CD8-positive, alpha-beta memory T cell (primary cell): Measurements from ENCODE around the gene HMCN1. TPM values are rescaled to one million over a fixed set of nuclear protein-coding genes. Genes with fewer than 3 reads are reported as not detected.

Experiments
- CTCF ChIA-PET: fragments of 350-600 bp; sonication (Branson Sonifier 250); formaldehyde crosslinking; loops from one replicate; lab custom pipeline; 2021; ENCODE audit warnings: antibody characterized with exemption; lab: Charles Lee
- POLR2A ChIA-PET: fragments of 350-600 bp; sonication (Branson Sonifier 250); formaldehyde crosslinking; loops from one replicate; lab custom pipeline; 2021; ENCODE audit warnings: antibody characterized with exemption; lab: Charles Lee
- DNase-seq, 5 donors: peaks; one replicate each; pipeline versions ENCODE4 v3.0.0 to v3.0.0-alpha.2; 2020 to 2022; ENCODE audit warnings: mixed read lengths in 1 of 5
- H3K27ac ChIP-seq: one replicate; pipeline ENCODE4 v1.7.0; 2013; ENCODE audit warnings: low read depth, mild to moderate bottlenecking, low read length, moderate library complexity
- H3K27me3 ChIP-seq: 2 replicates; pipeline ENCODE4 v1.7.0; 2013; ENCODE audit warnings: low read length, mild to moderate bottlenecking; ENCODE audit not compliant: insufficient read depth, poor library complexity, severe bottlenecking
- H3K36me3 ChIP-seq: 2 replicates; pipeline ENCODE4 v1.7.0; 2013; ENCODE audit warnings: mild to moderate bottlenecking, low read length, moderate library complexity; ENCODE audit not compliant: insufficient read depth
- H3K4me1 ChIP-seq: 2 replicates; pipeline ENCODE4 v1.7.0; 2013; ENCODE audit warnings: mild to moderate bottlenecking, low read length, moderate library complexity; ENCODE audit not compliant: insufficient read depth
- H3K4me3 ChIP-seq: 2 replicates; pipeline ENCODE4 v1.7.0; 2013; ENCODE audit warnings: mild to moderate bottlenecking, low read length
- H3K9me3 ChIP-seq: 2 replicates; pipeline ENCODE4 v1.7.0; 2013; ENCODE audit warnings: mild to moderate bottlenecking, low read length
- H3K27ac Mint-ChIP-seq, 8 donors: one replicate each; pipeline ENCODE4 v1.8.0; 2020 to 2021; ENCODE audit warnings: mixed read lengths in 8 of 8, mild to moderate bottlenecking in 6 of 8, inconsistent platforms in 3 of 8, moderate library complexity in 3 of 8
- H3K27me3 Mint-ChIP-seq, 2 donors: one replicate each; pipeline ENCODE4 v1.8.0; 2020 to 2021; ENCODE audit warnings: mixed read lengths in 2 of 2, mild to moderate bottlenecking in 1 of 2, moderate library complexity in 1 of 2
- H3K36me3 Mint-ChIP-seq, 3 donors: one replicate each; pipeline ENCODE4 v1.8.0; 2020 to 2021; ENCODE audit warnings: mixed read lengths in 3 of 3, inconsistent platforms in 1 of 3, mild to moderate bottlenecking in 1 of 3
- H3K4me1 Mint-ChIP-seq, 3 donors: one replicate each; pipeline ENCODE4 v1.8.0; 2020 to 2021; ENCODE audit warnings: mixed read lengths in 3 of 3, inconsistent platforms in 1 of 3, mild to moderate bottlenecking in 1 of 3
- H3K4me3 Mint-ChIP-seq, 7 donors: one replicate each; pipeline ENCODE4 v1.8.0; 2020 to 2021; ENCODE audit warnings: mixed read lengths in 7 of 7, mild to moderate bottlenecking in 6 of 7, moderate library complexity in 4 of 7, inconsistent platforms in 2 of 7
- H3K9me3 Mint-ChIP-seq, 5 donors: one replicate each; pipeline ENCODE4 v1.8.0; 2020 to 2022; ENCODE audit warnings: mixed read lengths in 5 of 5, mild to moderate bottlenecking in 3 of 5, moderate library complexity in 2 of 5, inconsistent platforms in 1 of 5
- polyA plus RNA-seq: library from polyadenylated mRNA; unstranded; fragments of 300-500 nt; fragmentation: Illumina TruSeq; gene quantifications from one replicate; pipeline ENCODE4 v1.2.3, GENCODE V29; 2021
- total RNA-seq, 2 experiments: library from RNA; stranded (reverse); gene quantifications; one replicate each; pipeline ENCODE4 v1.2.3, GENCODE V29; 2021

The HMCN1 gene
- total and polyA plus RNA-seq, 3 experiments from 2014 or later, result 0.02 to 0.04 TPM; not detected in 1

- POLR2A ChIA-PET, result no interaction called here
Observed at GRCh38 chr1:185823467-185823866, 89.3 kb downstream of the HMCN1 start.

DNA sequence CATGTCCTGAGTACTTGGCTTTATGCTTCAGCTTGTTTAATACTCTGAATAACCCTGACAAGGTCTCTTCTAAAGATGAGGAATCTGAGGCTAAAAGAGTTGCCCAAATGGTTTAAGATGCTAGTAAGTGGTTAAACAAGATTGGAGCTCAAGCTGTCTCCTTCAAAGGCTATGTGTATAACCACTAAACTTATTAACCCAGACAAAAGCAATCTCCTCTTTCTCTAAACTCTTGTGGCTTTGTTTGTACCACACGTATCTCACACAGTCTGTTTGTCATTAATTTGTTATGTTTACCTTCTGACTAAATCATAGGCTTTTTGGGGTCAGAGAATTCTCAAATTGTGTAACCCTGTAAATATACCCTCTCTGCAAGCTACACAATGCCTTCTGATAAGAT lies 89.9 kb downstream of the HMCN1 start:
- no peaks in the 10 kb centered on the region for H3K27me3 ChIP-seq
- DNase-seq, result no peak
- no peak overlapping the region for H3K27ac ChIP-seq
- H3K4me1 ChIP-seq, result no peaks in the 10 kb centered on the region
- no peak overlapping the region for H3K27ac Mint-ChIP-seq
- ChIA-PET POLR2A (no interaction called here), CTCF (no interaction called here)
- H3K4me1 Mint-ChIP-seq, result no peaks in the 10 kb centered on the region
- H3K9me3 Mint-ChIP-seq, result no peaks in the 10 kb centered on the region
- H3K36me3 ChIP-seq, result no peaks in the 10 kb centered on the region
- no peaks in the 10 kb centered on the region for H3K36me3 Mint-ChIP-seq
- peaks cover 0 to 30% of the 10 kb centered on the region in 2 donors for H3K27me3 Mint-ChIP-seq
- no peaks in the 10 kb centered on the region for H3K9me3 ChIP-seq
- no peak overlapping the region for H3K4me3 ChIP-seq
- no peak overlapping the region for H3K4me3 Mint-ChIP-seq

More at GRCh38 chr1:185823467-185823866, 89.3 kb downstream of the HMCN1 start:
- DNase-seq, result no peak
- H3K9me3 Mint-ChIP-seq, result no peaks in the 10 kb centered on the region
- no peaks in the 10 kb centered on the region for H3K27me3 ChIP-seq
- CTCF ChIA-PET, result no interaction called here
- no peaks in the 10 kb centered on the region for H3K4me1 ChIP-seq
- no peaks in the 10 kb centered on the region for H3K36me3 ChIP-seq
- H3K36me3 Mint-ChIP-seq, result no peaks in the 10 kb centered on the region
- no peak overlapping the region for H3K4me3 Mint-ChIP-seq
- peaks cover 2 to 31% of the 10 kb centered on the region in 2 donors for H3K27me3 Mint-ChIP-seq
- no peak overlapping the region for H3K27ac ChIP-seq
- no peaks in the 10 kb centered on the region for H3K4me1 Mint-ChIP-seq
- H3K4me3 ChIP-seq, result no peak overlapping the region
- no peaks in the 10 kb centered on the region for H3K9me3 ChIP-seq
- H3K27ac Mint-ChIP-seq, result no peak overlapping the region

- H3K27me3 ChIP-seq, result no peaks in the 10 kb centered on the region
- H3K9me3 ChIP-seq, result no peaks in the 10 kb centered on the region
- Mint-ChIP-seq H3K36me3 (no peaks in the 10 kb centered on the region), H3K27ac (no peak overlapping the region), H3K9me3 (no peaks in the 10 kb centered on the region), H3K4me3 (no peak overlapping the region), H3K27me3 (peaks cover 9 to 30% of the 10 kb centered on the region in 2 donors), H3K4me1 (no peaks in the 10 kb centered on the region)
- H3K4me1 ChIP-seq, result no peaks in the 10 kb centered on the region
- CTCF ChIA-PET, result no interaction called here
- POLR2A ChIA-PET, result interaction anchor here (0.6 kb wide), 1 partner anchor 13 kb away, joined by 4 read pairs; no protein-coding TSS in a partner anchor
- H3K36me3 ChIP-seq, result no peaks in the 10 kb centered on the region
- no peak overlapping the region for H3K27ac ChIP-seq
- no peak overlapping the region for H3K4me3 ChIP-seq
- no peak for DNase-seq
Observed at GRCh38 chr1:185825556-185825955, 91.4 kb downstream of the HMCN1 start.

- H3K4me1 ChIP-seq, result no peaks in the 10 kb centered on the region
- ChIA-PET POLR2A (no interaction called here), CTCF (no interaction called here)
- H3K27me3 ChIP-seq, result no peaks in the 10 kb centered on the region
- Mint-ChIP-seq H3K27ac (no peak overlapping the region), H3K4me1 (no peaks in the 10 kb centered on the region), H3K36me3 (no peaks in the 10 kb centered on the region), H3K27me3 (peaks cover 7 to 14% of the 10 kb centered on the region in 2 donors), H3K9me3 (no peaks in the 10 kb centered on the region), H3K4me3 (no peak overlapping the region)
- no peak for DNase-seq
- no peak overlapping the region for H3K4me3 ChIP-seq
- no peaks in the 10 kb centered on the region for H3K36me3 ChIP-seq
- H3K27ac ChIP-seq, result no peak overlapping the region
- no peaks in the 10 kb centered on the region for H3K9me3 ChIP-seq
Observed at GRCh38 chr1:185834371-185834905, 100.2 kb downstream of the HMCN1 start.

DNA sequence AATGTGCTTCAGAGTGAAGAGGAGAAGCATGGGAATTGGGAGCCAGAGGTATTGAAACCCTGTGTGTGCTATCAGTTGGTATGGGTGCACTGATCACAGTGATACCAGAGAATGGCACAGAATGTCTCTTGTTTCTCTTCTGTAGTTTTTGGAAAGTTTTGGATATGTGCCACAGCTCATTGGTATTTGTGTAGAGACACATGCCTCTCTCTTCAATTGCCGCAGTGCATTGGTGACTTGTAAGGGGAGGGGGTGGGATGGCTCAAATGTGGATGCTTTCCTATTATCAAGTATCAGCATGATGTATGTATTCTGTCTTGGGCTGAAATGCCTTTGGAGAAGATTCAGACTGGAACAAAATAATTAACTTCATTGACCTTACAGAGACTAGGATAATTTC lies 101.0 kb downstream of the HMCN1 start:
- Histone ChIP-seq H3K27me3 (no peaks in the 10 kb centered on the region), H3K36me3 (no peaks in the 10 kb centered on the region), H3K4me1 (no peaks in the 10 kb centered on the region), H3K4me3 (no peak overlapping the region), H3K27ac (no peak overlapping the region), H3K9me3 (no peaks in the 10 kb centered on the region)
- H3K4me3 Mint-ChIP-seq, result no peak overlapping the region
- POLR2A ChIA-PET, result no interaction called here
- H3K4me1 Mint-ChIP-seq, result no peaks in the 10 kb centered on the region
- H3K36me3 Mint-ChIP-seq, result no peaks in the 10 kb centered on the region
- H3K9me3 Mint-ChIP-seq, result no peaks in the 10 kb centered on the region
- H3K27ac Mint-ChIP-seq, result no peak overlapping the region
- H3K27me3 Mint-ChIP-seq, result peaks cover 3 to 7% of the 10 kb centered on the region in 2 donors
- DNase-seq, result no peak
- CTCF ChIA-PET, result no interaction called here

DNA sequence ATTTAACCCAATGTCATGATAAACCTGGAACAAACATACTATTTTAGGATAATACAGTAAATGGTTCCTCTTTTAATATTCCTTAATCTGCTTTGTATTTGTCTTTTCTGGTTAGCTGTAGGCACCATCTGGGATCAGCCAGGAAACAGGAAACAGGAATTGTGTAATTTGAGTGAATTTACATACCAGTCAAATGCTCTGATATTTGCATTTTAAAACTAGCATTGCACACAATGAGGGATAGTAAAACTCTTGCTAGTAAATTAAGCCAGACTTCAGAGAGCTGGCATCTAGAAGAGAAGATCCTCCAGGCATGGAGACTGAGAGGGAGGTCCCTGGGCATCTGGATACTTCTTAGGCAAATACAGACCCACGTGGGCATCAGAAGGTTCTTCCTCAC lies 103.5 kb downstream of the HMCN1 start:
- CTCF ChIA-PET, result no interaction called here
- H3K36me3 ChIP-seq, result no peaks in the 10 kb centered on the region
- peaks cover 4 to 6% of the 10 kb centered on the region in 2 donors for H3K27me3 Mint-ChIP-seq

DNA sequence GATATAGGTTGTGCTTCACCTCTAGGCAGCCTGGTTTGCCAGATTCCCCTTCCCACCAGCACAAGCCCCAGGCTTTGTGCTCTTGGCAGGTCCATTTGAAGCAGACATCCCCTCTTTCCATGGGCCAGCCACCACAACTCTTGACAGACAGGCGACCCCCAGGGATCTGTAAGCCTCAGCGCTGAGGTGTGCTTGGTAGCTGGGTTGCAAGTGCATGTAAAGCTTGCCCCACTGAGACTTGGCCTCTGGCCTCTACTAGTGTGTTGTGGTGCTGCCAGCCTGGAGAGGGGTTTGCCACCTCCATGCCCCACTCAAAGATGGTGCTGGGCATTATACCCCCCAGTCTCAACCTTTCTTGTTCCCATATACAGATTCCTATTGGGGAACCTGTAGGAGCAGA lies 103.9 kb downstream of the HMCN1 start:
- no peaks in the 10 kb centered on the region for H3K36me3 Mint-ChIP-seq
- ChIA-PET CTCF (no interaction called here), POLR2A (no interaction called here)
- Histone ChIP-seq H3K27ac (no peak overlapping the region), H3K36me3 (no peaks in the 10 kb centered on the region), H3K4me3 (no peak overlapping the region), H3K9me3 (no peaks in the 10 kb centered on the region), H3K4me1 (no peaks in the 10 kb centered on the region), H3K27me3 (no peaks in the 10 kb centered on the region)
- no peaks in the 10 kb centered on the region for H3K4me1 Mint-ChIP-seq
- no peak overlapping the region for H3K4me3 Mint-ChIP-seq
- H3K9me3 Mint-ChIP-seq, result no peaks in the 10 kb centered on the region
- H3K27ac Mint-ChIP-seq, result no peak overlapping the region
- no peak for DNase-seq
- peaks cover 4 to 6% of the 10 kb centered on the region in 2 donors for H3K27me3 Mint-ChIP-seq

More for the DNA sequence above, 103.5 kb downstream of the HMCN1 start:
- no peak overlapping the region for H3K4me3 Mint-ChIP-seq
- no peaks in the 10 kb centered on the region for H3K36me3 Mint-ChIP-seq
- H3K27me3 ChIP-seq, result no peaks in the 10 kb centered on the region
- no peak overlapping the region for H3K4me3 ChIP-seq
- no peak for DNase-seq
- no peaks in the 10 kb centered on the region for H3K4me1 ChIP-seq
- no peaks in the 10 kb centered on the region for H3K9me3 ChIP-seq
- H3K4me1 Mint-ChIP-seq, result no peaks in the 10 kb centered on the region
- H3K27ac Mint-ChIP-seq, result no peak overlapping the region
- H3K27ac ChIP-seq, result no peak overlapping the region
- POLR2A ChIA-PET, result no interaction called here
- H3K9me3 Mint-ChIP-seq, result no peaks in the 10 kb centered on the region

GRCh38 chr1:185840880-185841279 lies 106.7 kb downstream of the HMCN1 start:
- no peaks in the 10 kb centered on the region for H3K9me3 Mint-ChIP-seq
- H3K27me3 ChIP-seq, result no peaks in the 10 kb centered on the region
- H3K4me3 Mint-ChIP-seq, result no peak overlapping the region
- H3K36me3 ChIP-seq, result no peaks in the 10 kb centered on the region
- H3K4me1 ChIP-seq, result no peaks in the 10 kb centered on the region
- no peaks in the 10 kb centered on the region for H3K9me3 ChIP-seq
- H3K27ac Mint-ChIP-seq, result no peak overlapping the region
- no peak for DNase-seq
- no peaks in the 10 kb centered on the region for H3K36me3 Mint-ChIP-seq
- no peak overlapping the region for H3K4me3 ChIP-seq
- no peaks in the 10 kb centered on the region for H3K4me1 Mint-ChIP-seq
- H3K27ac ChIP-seq, result no peak overlapping the region
- CTCF ChIA-PET, result no interaction called here
- POLR2A ChIA-PET, result no interaction called here
- H3K27me3 Mint-ChIP-seq, result peaks cover 4 to 6% of the 10 kb centered on the region in 2 donors
